ENCODE data around the gene SEZ6L. TPM values are rescaled to one million over a fixed set of nuclear protein-coding genes. Genes with fewer than 3 reads are reported as not detected.

Gene SEZ6L
- total RNA-seq, 1 donor: 0.54 TPM

- DNase-seq (ENCODE audit: low read depth in 2 of 3, low spot score in 2 of 3): no peak
Observed at GRCh38 chr22:26291940-26292666, 122.8 kb downstream of the SEZ6L start.

- no peak for DNase-seq (ENCODE audit: low read depth in 2 of 3, low spot score in 2 of 3)
Observed at GRCh38 chr22:26292667-26292995, 123.4 kb downstream of the SEZ6L start.

- no peak for DNase-seq (ENCODE audit: low read depth in 2 of 3, low spot score in 2 of 3)
Observed at GRCh38 chr22:26295563-26296126, 126.4 kb downstream of the SEZ6L start.

- DNase-seq (ENCODE audit: low read depth in 2 of 3, low spot score in 2 of 3): no peak
Observed at GRCh38 chr22:26298605-26299310, 129.5 kb downstream of the SEZ6L start.

- DNase-seq (ENCODE audit: low read depth in 2 of 3, low spot score in 2 of 3): no peak
Observed at GRCh38 chr22:26302726-26303125, 133.5 kb downstream of the SEZ6L start.

GRCh38 chr22:26303475-26303874 is 134.2 kb downstream of the SEZ6L start:
- DNase-seq (ENCODE audit: low read depth in 2 of 3, low spot score in 2 of 3): no peak

GRCh38 chr22:26304730-26305129 is 135.5 kb downstream of the SEZ6L start:
- DNase-seq (ENCODE audit: low read depth in 2 of 3, low spot score in 2 of 3): no peak

- no peak for DNase-seq (ENCODE audit: low read depth in 2 of 3, low spot score in 2 of 3)
Observed at GRCh38 chr22:26308467-26308866, 139.2 kb downstream of the SEZ6L start.

GRCh38 chr22:26310616-26311015 is 141.4 kb downstream of the SEZ6L start:
- no peak for DNase-seq (ENCODE audit: low read depth in 2 of 3, low spot score in 2 of 3)

GRCh38 chr22:26313291-26313690 is 144.0 kb downstream of the SEZ6L start:
- no peak for DNase-seq (ENCODE audit: low read depth in 2 of 3, low spot score in 2 of 3)

GRCh38 chr22:26314171-26314570 is 144.9 kb downstream of the SEZ6L start:
- no peak for DNase-seq (ENCODE audit: low read depth in 2 of 3, low spot score in 2 of 3)

- no peak for DNase-seq (ENCODE audit: low read depth in 2 of 3, low spot score in 2 of 3)
Observed at GRCh38 chr22:26314656-26315055, 145.4 kb downstream of the SEZ6L start.

GRCh38 chr22:26316732-26317285 is 147.5 kb downstream of the SEZ6L start:
- DNase-seq (ENCODE audit: low read depth in 2 of 3, low spot score in 2 of 3): no peak

- no peak for DNase-seq (ENCODE audit: low read depth in 2 of 3, low spot score in 2 of 3)
Observed at GRCh38 chr22:26318975-26319374, 149.7 kb downstream of the SEZ6L start.

- DNase-seq (ENCODE audit: low read depth in 2 of 3, low spot score in 2 of 3): no peak
Observed at GRCh38 chr22:26320447-26320846, 151.2 kb downstream of the SEZ6L start.

- DNase-seq (ENCODE audit: low read depth in 2 of 3, low spot score in 2 of 3): no peak
Observed at GRCh38 chr22:26321469-26321913, 152.2 kb downstream of the SEZ6L start.

- DNase-seq (ENCODE audit: low read depth in 2 of 3, low spot score in 2 of 3): no peak
Observed at GRCh38 chr22:26322179-26322905, 153.1 kb downstream of the SEZ6L start.

GRCh38 chr22:26323013-26323412 is 153.8 kb downstream of the SEZ6L start:
- no peak for DNase-seq (ENCODE audit: low read depth in 2 of 3, low spot score in 2 of 3)

GRCh38 chr22:26324150-26324549 is 154.9 kb downstream of the SEZ6L start:
- no peak for DNase-seq (ENCODE audit: low read depth in 2 of 3, low spot score in 2 of 3)

GRCh38 chr22:26325641-26326040 is 156.4 kb downstream of the SEZ6L start:
- DNase-seq (ENCODE audit: low read depth in 2 of 3, low spot score in 2 of 3): no peak

- no peak for DNase-seq (ENCODE audit: low read depth in 2 of 3, low spot score in 2 of 3)
Observed at GRCh38 chr22:26326803-26327202, 157.5 kb downstream of the SEZ6L start.

All from hematopoietic multipotent progenitor cell (in vitro differentiated cells).